NCI-H2196 (cell line): ENCODE measurements around the gene FBXL20.
A peak's percentile ranks its signal among the peaks of the same experiment; 100 is the strongest.

ENCODE experiments used
- DNase-seq: peaks from one replicate; lab custom pipeline; 2025; ENCODE audit not compliant: unreplicated experiment; lab: John Stamatoyannopoulos, UW

Gene FBXL20

DNA sequence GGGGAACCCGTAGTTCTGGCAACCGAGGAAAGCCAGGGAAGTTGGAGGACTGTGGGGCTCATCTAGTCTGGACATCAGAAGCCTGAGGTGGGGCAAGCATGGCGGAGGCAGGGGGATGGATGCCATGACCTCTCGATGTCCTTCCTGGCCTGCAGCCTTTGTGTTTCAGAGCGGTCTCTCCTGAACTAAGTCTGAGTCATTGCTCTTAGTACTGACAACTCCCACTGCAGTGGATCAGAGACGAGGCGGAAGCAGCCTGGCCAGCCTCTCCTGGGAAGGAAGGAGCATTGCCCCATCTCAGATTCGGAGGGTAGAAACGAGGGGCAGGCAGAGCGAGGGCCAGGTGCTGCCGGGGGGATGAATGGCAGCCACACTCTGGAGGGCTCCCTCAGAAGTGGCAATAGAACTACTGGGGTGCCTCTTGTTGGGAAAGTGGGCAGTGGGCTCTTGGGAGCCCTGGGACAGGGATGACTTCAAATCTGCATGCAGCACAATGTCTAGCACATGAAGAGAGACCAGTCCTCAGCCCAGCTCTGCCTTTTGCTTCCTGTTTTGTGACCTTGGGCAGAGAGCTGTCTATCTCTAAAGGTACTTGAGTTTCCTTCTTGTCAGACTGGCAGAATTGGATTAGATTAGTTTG is 172.0 kb downstream of the FBXL20 start:
- DNase-seq = no peak

DNA sequence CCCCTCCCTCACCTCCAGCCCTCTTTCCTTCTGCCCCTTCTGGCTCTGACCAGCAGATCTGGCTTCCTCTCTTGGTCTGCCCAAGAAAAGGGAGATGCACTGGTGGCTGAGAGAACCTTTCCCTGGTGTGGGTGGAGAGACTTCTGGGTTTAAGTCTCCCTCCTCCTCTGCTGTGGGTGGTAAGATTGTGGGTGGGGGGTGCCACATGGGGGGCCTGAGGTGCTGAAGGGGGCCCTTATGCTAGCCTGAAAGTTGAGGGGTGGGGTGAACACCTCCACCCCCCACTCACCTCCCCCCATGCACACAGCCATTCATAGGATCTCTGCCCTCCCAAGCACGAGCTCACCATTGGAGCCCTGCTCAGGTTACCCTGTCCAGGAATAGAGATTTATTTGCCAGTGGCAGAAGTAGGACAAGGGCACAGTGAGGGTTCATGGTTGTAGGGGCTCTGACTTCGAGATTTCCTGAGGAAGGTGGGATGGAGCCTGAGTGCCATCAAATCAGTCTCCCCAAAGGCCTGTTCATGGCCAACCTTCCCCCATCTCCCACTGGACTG is 174.0 kb downstream of the FBXL20 start:
- no peak for DNase-seq

DNA sequence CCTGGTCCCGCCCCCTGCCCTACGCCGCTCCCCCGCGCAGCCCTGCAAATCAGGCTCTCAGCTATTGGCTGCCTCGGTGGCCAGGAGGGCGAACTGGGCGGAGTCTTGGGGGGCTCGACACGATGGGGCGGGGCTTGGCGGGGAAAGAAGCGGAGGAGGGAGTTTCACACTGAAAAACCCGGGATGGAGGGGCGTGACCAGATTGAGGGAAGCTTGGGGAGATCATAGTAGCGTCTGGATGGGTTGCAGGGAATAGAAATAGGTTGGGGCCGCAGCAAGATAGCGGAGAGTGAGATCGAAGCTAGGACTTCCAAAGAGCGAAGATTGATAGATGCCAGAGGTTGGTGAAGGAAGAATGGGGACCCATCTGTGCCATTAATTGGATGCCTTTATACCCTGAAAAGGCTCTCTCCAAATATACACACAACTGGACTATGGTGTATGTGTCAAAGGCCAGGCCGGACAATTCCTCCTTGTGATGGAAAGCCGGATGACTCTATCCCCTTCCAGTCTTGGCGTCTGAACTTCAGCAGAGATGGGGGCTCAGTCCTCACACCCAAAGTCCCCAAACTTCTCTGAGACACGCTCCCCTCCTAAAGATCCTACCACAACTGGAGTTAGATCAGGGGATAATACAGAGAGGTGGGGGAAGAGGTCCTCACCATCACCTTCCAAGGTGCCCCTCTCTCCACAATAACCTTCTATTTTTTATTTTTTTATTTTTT is 175.3 kb downstream of the FBXL20 start:
- peak; percentile 38 for DNase-seq

DNA sequence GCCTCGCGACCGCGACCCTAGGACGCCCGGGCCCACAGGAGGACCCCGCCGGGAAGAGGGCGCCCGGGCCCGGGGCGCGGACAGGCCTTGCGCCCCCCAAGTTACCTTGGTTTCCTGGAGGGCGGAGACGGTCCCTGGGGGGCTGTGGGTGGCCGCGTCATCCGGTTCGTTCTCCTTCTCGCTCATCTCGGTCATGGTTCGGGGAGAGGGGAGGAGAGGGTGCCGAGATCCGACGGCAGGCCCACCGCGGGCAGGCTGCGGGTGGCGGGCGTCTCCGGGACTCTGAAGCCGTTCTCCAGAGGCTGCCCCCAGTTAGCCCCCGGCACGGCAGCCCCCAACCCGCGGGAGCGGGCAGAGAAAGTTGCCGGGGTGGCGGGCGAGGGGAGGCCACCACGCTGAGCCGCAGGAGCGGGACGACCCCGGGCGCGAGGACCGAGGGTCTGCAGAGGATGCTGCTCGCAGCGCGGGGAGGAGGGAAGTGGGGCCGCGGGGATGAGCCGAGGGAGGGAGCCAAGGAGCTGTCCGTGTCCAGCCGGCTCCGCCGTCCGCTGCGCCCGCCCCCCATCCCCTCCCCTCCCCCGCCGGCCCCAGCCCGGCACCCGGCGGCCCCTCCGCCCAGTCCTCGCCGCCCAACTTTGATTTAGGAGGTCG is 176.0 kb downstream of the FBXL20 start, which contains the start of gene STAC2:
Gene STAC2 (minus strand): TSS at position 638 of the 651 bp plus-strand sequence. CDS start 443 bp downstream, at position 195.
- no peak for DNase-seq

DNA sequence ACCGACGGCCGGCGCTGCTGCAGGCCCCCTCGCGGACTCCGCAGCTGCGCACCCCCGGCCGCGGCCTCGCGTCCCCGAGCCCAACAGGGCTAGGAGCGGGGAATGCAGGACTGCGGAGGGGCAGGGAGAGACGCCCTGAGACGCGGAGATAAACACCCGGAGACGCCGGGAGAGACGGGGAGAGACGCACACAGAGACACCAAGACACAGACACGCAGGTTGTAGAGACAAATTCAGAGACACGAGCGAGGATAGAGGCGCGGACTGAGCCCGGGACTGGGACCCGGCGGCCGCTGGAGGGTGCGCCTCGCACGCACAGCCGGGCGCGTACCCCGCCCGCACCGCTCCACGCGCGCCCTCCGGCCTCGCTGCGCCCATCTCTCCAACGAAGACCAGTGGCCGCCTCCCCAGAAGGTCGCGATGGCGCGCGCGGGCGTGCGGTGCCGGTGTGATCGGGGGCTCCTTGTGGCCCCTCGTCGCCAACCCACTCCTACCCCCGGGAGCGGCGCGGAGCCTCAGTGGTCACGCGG is 176.6 kb downstream of the FBXL20 start:
- DNase-seq = no peak

DNA sequence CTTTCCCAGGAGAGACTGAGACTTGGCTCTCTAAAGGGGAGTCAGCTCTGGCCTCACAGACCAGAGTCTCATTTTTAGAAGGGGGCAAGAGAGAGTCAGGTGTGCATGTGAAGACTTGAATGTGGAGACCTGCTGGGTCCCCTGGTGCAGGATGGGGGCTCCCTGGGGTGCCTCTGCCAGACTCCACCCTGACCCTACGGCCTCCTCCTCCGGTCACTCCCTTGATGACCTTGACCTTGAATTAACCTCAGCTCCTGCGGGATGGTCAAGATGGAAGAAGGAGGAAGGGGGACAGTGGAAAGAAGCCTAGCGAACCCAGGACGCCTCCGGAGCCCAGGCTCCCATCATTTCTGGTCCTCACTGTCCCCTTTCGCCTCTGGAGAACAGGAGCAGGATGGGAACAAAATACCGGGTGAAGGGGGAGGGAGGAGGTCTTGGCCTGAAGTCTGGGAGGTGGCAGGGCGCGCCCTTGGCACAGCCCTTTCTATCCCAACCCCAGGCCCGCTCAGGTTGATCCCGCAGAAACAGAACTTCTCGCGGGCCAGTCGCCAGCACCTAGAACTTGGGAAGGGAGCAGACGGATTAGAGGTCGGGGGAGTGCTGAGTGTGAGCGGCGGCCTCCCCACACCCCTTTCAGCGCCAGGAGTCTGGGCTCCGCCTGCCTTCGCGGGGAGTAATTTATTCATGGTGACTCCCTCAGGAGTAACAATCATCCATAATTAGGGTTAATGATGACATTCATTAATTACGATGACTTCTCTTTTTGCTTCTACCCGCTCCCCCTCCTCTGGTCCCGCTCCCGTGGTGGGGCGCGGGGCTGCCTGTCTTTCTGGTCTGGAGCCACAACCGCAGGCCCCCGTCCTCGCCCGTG is 177.3 kb downstream of the FBXL20 start:
- DNase-seq = no peak

DNA sequence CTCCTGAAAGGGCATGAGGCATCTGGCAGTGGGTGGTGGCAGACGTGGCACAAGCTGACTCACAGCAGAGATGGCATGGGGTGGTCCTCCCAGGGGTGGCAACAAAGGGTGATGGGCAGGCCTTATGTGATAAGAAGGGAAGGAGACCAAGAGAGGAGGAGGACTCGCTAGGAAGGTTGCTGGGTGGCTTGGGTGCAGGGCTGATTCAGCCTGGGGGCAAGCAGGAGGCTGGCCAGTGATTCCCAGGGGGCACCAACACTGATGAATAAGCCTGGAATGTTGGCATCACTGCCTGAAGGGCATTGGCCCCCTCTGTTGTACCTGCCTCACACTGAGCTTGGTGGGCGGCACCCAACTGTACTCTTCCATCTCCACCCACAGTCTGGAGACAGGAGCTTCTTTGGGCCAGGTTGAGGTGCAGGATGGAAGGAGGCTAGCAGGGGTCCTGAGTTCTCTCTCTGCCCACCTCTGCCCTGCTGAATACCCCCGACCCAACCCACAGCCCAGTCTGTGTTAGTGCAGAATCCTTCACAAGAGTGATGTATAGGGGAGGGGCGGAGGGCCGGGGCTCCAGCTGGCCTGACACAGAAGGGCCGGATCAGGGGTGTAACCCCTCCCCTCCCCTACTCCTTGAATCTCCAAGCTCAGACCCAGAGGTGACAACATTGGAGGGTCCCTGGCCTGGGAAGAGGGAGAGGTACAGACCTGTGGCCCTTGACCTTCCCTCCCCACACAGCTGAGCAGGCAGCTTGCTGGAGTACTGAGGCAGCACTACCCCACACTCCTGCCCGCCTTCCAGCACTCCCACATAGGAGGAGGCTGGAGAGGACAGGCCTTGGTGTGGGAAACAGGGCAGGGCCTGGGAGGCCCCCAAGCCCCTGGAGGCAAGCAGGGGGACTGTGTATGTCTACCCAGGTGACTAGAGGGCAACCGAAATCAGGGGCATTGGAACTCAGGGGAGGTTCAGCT is 178.3 kb downstream of the FBXL20 start:
- DNase-seq = no peak

DNA sequence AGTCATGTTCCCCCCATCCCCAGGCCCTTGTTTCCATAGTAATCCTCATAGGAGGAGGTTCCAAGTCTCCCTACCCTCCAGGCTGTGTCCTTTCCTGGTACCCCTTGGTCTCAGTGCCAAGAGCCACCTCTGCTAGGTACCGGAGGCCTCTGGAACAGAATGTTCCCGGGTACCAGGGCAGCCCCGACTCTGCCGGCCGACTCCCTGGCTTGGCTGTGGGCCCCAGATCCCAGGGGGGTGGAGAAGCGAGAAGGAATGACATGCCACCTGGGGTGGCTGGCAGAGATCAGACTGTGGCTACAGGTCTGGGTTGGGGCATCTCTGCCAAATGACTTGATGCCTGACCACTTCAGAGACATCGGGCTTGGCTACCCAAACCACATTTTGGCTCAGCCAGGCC is 179.3 kb downstream of the FBXL20 start:
- DNase-seq = no peak

DNA sequence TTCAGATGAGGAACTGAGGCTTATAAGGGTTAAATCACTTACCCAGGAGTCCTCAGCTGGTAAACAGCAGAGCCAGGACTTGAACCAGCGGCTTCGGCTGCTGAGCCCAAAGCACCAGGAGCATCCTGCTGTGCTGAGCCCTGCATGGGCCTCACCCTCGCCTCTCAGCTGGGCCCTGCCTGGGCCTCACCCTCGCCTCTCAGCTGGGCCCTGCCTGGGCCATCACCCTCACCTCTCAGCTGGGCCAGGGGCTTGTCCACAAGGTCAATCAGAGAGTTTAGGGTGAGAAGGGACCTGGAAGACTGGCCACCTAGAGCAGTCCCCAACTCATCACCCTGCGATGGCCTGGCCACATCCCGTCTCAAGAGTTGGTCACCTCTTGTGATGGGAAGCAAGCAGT is 179.9 kb downstream of the FBXL20 start:
- DNase-seq = no peak

DNA sequence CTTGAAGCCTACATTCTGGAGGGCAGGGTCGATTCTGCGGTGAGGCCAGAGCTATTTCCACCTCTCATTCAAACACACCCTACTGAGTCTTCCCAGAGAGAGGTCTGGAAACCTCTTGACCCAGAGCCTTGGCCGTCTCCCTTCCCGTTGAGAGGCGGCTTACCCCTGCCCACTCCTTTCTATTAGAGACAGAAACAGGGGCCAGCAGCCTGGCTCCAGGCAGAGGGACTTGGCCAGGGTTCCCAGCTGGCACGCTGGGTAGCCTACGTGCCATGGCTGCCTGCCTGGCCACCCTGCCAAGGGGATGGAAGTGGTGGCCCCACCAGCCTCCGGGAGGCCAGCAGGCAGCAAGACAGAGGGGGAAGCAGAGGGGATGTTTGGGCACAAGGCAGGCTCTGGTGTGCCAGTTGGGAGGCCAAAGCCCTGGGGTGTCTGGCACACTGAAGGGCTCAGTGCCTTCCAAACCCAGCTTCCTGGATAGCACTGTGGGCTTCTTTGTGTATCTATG is 181.7 kb downstream of the FBXL20 start:
- DNase-seq = no peak

DNA sequence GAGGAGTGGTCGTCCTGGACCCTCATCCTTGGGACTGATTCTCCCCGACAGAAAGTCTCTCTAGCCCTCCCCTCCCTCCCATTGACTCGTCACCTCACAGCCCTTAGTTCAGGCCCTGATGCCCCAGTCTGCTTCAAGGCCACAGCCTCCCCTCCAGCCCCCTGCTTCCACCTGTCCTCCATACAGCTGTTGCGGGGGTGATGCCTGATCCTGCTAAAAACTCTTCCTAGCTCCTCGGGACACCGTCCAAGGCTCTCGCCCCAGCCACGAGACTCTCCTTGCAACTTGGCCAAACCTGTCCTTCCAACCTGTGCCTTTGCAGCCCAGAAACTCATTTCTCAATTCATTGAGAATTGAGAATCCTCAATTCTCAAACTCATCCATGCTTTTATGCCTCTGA is 182.5 kb downstream of the FBXL20 start:
- DNase-seq = no peak

DNA sequence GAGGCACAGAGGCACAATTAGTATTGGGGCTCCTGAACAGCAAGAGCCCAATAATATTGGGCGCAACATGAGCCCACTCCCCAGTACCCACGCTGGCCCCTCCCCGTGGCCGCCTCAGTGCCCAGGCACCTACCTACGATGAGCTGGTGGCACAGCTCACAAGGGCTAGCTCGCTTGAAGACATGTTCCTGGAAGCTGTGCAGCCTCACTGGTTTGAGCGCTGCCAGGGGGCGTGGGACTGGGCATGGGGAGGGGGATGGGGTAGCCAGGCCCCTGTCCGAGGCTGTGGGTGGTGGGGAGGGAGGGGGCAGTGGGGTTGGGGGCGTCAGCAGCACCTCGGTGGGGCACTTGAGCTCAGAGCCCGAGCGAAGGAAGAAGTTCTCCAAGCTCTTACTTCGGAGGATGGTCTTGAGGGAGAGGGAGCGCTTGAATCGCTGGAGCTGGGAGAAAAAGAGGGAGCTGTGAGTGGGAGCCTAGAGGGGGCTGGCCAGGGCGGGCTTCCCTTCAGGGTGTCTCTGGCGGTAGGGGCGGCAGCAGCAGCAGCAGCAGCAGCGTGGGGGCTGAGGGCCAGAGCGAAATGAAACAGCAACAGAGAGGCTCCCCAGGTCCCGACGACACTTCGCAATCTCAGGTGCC is 183.6 kb downstream of the FBXL20 start:
- no peak for DNase-seq

DNA sequence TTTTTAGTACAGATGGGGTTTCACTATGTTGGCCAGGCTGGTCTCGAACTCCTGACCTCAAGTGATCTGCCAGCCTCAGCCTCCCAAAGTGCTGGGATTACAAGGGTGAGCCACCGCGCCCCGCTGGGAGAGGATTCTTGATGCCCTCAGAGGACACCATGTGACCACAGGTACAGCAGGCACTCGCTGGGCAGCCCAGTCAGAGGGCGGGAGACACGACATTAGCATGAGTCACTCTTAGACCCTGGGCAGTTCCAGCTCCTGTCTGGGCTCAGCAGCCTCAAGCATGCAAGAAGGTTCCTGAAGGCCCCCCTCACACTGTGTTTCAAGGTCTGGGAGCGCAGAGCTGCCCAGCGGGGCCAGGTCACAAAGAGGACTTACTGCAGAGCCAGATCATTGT is 187.6 kb downstream of the FBXL20 start:
- no peak for DNase-seq

DNA sequence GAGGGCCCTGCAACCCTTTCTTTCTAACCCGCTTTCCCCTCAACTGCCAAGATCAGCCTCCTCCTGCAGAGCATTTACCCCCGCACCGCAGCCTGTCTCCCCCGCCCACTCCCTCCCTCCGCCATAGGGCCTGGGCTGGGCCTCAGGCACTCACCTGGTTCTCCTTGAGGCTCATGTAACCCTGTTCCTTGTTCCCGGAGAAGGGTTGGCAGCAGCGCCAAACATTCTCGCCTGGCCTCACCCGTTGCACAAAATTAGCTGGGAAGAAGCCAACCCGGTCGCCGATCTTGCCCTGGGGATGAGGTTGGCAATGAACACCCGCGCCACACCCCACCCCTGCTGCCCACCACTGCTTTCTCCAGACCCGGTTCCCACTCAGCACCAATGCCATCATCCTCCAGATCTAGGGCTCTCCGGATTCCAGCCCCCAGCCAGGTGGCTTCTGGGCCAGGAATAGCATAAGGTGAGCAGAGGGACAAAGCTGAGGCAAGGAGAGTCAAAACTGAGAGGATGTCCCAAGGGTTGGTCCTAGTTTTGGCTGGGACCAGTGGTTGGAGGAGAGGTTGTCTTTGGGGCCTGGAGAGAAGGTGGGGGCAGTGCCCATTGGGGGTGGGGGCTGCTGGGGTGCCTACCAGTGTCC is 188.5 kb downstream of the FBXL20 start:
- DNase-seq = peak; percentile 50

DNA sequence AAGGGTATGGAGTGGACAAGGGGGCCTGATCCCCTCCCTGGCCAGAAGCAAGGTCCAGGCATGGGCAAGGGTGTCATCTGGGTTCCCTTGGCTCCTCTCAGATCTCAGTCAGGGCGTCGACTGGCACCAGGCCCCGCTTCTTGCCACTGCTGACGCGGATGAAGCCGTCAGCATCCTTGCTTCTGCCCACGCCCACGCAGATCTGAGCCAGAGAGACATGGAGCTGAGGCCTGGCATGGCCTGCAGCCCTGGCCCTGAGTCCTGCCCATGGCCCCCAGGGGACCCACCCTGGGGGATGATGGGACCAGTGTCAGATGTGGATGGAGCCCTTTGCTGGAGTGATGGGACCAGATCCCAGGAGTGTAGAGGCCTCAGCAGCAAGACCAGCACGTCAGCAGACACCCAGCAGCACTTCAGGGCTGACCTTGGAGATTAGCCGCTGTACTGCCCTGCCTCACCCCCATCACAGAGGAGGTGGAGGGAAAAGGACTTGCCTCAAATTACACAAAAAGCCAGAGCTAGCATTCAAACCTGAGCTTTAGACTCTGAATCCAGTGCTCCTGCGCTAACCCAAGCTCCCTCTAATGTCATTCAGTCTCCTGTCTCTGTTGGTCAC is 189.1 kb downstream of the FBXL20 start:
- no peak for DNase-seq

DNA sequence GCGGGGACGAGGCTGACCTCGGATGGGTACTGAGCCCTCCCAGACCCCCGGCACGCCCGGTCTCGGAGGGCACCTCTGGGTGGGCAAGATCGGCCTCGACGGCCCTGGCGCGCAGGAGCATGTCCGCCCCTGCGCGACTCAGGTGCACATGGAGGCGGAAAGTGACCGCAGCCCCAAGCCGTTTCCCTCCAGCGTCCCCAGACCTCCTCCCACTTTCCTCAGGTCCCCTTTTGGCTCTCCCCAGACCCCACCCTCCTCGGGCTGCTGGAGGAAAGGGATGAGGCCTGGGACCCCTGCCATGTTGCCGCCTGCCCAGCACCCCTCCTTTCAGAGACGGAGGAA is 191.4 kb downstream of the FBXL20 start:
- DNase-seq = no peak

DNA sequence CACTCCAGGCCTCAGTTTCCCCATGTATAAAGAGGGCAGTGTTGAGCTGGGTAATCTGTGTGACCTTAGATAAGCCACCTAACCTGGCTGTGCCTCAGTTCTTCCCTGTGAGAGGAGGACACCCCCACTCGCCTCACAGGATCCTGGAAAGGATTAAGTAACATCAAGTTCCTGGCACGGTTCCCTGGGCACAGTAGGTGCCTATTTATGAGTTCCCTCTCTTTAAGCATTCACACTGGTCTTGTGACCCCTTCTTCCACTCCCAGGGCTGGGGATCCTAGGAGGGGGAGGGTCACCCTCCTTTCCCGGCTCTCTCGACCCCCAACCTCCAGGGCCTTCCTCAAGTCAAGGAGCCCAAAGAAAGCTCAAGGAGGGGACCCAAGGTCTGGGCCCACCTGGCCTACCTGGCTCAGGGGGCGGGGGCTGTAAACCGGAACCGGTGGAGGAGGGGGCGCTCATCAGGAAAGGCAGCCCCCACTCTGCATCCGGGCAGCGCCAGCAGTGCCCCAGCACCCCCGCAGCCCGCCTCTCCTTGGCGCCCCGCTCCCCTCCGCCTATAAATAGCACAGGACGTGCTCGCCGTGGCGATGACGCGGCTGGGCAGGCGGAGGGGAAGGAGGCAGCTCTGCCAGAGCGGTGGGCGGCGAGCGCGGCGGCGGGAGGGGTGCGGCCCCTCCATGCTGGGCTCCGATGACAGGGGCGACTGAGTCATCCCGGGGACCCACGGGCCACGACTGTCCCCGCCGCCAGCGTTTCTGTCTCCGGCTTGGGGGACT is 191.9 kb downstream of the FBXL20 start:
- DNase-seq = no peak
